Coronary artery (tissue), 2 donors: ENCODE measurements around the gene MROH2A.

Experiments
- DNase-seq: peaks from one replicate; pipeline ENCODE4 v3.0.0-alpha.2; 2017; ENCODE audit warnings: low spot score
- H3K27ac ChIP-seq, 2 donors: fragments of 200-600 bp; sonication (generic); one replicate each; pipeline ENCODE4 v1.5.1; 2016 to 2019
- H3K4me3 ChIP-seq: fragments of 200-600 bp; sonication (generic); 2 replicates; pipeline ENCODE4 v1.5.1; 2016; ENCODE audit warnings: mild to moderate bottlenecking, moderate library complexity
- TF ChIP-seq, protein P1 (sequence below): fragments of 200-600 bp; sonication (generic); IDR thresholded peaks from one replicate; pipeline ENCODE4 v1.5.1; 2019; ENCODE audit warnings: antibody characterized with exemption

Gene MROH2A

GRCh38 chr2:233801357-233802131 lies 23.4 kb downstream of the MROH2A start:
- TF ChIP-seq, protein P1, sequence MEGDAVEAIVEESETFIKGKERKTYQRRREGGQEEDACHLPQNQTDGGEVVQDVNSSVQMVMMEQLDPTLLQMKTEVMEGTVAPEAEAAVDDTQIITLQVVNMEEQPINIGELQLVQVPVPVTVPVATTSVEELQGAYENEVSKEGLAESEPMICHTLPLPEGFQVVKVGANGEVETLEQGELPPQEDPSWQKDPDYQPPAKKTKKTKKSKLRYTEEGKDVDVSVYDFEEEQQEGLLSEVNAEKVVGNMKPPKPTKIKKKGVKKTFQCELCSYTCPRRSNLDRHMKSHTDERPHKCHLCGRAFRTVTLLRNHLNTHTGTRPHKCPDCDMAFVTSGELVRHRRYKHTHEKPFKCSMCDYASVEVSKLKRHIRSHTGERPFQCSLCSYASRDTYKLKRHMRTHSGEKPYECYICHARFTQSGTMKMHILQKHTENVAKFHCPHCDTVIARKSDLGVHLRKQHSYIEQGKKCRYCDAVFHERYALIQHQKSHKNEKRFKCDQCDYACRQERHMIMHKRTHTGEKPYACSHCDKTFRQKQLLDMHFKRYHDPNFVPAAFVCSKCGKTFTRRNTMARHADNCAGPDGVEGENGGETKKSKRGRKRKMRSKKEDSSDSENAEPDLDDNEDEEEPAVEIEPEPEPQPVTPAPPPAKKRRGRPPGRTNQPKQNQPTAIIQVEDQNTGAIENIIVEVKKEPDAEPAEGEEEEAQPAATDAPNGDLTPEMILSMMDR: no peak
- Histone ChIP-seq H3K27ac (no peak overlapping the region), H3K4me3 (no peak overlapping the region)
- no peak for DNase-seq

DNA sequence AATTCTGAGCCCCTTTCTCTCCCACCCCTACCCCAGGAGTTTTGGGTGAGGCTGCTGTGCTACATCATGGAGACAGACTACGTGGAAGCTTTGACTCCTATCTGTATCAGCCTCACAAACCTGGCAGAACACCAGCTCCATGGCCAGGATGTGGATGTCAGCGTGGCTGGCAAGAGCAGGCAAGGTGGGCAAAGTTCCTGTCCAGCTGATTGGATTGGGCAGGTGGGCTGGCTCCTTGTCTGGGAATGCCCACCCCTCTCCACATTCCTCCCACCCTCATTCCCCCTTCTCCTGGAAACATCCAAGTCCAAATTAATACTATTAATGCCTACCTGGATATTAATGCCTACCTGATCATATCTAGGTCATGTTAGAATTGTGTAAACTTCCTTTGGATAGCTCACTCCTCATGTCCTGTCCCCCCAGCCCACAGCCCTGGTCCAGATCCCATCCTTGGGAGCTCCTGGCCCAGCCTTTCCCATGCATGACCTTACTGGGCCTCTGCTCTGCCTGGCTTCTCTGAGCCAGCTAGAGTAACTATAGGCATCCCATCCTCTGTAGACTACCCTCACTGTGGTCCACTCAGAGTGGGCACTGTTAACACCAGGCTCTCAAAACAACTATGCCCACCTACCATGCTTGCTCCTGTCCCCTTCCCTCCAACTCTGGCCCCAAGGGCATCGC lies 24.1 kb downstream of the MROH2A start:
- TF ChIP-seq, protein P1: no peak
- H3K27ac ChIP-seq: no peak overlapping the region
- DNase-seq: no peak
- no peak overlapping the region for H3K4me3 ChIP-seq

DNA sequence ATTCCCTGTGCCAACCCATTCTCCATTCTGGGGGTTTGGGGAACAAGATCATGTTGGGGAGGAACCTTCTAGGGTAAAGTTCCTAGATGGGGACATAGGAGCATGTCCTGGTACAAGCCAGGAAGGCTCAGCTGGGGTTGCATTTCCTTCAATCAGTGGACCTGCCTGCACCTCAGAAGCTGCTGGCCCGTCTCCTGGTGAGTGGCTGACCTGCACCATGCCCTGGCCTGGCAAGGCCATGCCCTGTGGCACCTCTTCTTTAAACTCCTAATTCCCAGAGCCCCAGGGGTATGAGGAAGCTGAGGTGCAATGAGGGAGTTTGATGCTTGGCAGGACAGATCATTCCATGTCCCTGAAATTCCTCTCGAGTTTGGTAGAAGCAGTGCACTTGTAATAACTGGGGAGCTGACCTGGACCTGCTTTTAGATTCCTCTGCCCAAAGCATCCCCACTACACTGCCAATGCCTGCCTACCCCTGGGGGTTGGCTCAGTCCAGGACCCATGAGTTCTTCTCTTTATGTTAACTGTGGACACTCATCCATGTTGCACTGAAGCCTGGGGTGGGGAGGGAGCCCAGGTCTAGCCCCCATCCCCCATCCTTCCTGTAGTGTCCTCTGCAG lies 25.3 kb downstream of the MROH2A start:
- TF ChIP-seq, protein P1: no peak
- peak; percentile 55 for DNase-seq
- Histone ChIP-seq H3K4me3 (no peak overlapping the region), H3K27ac (no peak overlapping the region)

DNA sequence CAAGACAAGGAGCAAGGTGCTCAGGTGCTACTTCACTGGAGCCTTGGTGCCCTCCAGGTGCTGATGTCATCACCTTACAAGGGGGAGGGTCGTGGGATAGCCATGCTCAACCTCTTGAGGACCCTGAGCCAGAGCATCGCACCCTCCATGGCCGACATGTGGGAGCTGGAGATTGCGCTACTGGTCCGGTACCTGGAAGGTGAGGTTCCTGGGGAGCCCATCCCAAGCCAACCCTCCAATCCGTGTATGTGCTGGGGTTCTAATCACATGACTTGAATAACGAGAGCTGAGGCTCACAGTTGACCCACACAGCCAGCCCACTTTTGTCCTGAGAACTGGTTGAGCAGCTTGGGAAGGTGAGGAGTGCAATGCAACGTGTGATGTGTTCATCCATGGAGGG lies 25.9 kb downstream of the MROH2A start:
- no peak for DNase-seq
- TF ChIP-seq, protein P1: no peak
- Histone ChIP-seq H3K4me3 (no peak overlapping the region), H3K27ac (no peak overlapping the region)

DNA sequence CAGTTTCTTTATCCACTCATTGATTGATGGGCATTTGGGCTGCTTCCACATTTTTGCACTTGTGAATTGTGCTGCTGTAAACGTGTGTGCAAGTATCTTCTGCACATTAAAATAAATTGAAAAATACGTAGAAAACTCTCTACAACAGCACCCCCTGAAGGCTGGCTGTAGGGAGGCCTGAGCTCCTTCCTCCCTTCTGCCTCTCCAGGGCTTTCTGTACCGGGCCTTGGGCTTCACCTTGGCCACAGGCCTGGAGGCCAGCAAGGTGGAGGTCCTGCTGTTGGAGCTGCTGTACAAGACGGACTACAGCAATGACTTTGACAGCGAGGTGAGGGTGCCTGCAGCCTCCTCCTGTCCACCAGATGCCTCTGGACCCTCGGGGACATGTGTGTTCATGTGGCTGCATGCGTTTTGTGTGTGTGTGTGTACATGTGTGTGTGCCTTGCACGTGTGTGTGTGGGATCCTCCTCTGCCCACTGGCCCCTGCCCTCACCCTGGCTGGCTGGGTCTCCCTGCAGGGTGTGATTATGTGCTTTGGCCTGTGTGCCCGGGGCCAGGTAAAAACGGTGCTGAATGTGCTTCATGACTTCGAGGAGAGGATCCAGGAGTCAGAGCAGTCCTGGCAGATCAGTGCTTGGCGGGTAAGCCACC lies 29.2 kb downstream of the MROH2A start:
- TF ChIP-seq, protein P1: no peak
- Histone ChIP-seq H3K27ac (no peak overlapping the region), H3K4me3 (no peak overlapping the region)
- peak; percentile 50 for DNase-seq

GRCh38 chr2:233807966-233808935 lies 30.1 kb downstream of the MROH2A start:
- TF ChIP-seq, protein P1: no peak
- Histone ChIP-seq H3K27ac (no peak overlapping the region), H3K4me3 (no peak overlapping the region)
- DNase-seq: peak; percentile 58
